ENCODE data around the gene IGIP.

Gene IGIP

DNA sequence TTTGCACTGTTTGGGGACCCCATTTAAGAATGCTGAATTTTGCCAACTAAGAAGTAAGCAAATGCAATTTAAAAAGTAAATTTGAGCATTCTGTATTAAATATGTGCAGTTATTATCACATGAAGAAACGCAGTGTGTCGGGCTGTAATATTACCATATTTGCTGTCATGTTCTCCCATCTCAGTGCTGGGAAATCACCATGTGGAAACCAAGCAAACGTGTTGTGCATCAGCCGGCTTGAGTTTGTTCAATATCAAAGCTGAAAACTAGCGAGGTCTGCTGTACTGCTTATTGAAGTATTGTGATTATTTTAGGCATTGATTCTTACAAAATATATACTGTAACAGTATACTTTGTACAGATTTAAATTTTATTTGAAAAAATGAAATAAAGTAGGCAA, 2.6 kb downstream of the IGIP start:
- Histone ChIP-seq H3K9me3 (ENCODE audit: control insufficient read depth, insufficient read depth, low read length) (no peaks in the 10 kb centered on the region), H3K9ac (ENCODE audit: low read depth, low read length) (no peak overlapping the region), H3K4me1 (ENCODE audit: control insufficient read depth, insufficient read depth, low read length) (peaks cover 3% of the 10 kb centered on the region; the same call in 1 of the 2 replicates), H3K27ac (ENCODE audit: low read depth, low read length) (no peak overlapping the region), H3K36me3 (ENCODE audit: control insufficient read depth, insufficient read depth, low read length) (no peaks in the 10 kb centered on the region), H3K4me3 (ENCODE audit: low read depth, low read length) (no peak overlapping the region), H3K27me3 (ENCODE audit: control insufficient read depth, insufficient read depth, low read length) (no peaks in the 10 kb centered on the region)

DNA sequence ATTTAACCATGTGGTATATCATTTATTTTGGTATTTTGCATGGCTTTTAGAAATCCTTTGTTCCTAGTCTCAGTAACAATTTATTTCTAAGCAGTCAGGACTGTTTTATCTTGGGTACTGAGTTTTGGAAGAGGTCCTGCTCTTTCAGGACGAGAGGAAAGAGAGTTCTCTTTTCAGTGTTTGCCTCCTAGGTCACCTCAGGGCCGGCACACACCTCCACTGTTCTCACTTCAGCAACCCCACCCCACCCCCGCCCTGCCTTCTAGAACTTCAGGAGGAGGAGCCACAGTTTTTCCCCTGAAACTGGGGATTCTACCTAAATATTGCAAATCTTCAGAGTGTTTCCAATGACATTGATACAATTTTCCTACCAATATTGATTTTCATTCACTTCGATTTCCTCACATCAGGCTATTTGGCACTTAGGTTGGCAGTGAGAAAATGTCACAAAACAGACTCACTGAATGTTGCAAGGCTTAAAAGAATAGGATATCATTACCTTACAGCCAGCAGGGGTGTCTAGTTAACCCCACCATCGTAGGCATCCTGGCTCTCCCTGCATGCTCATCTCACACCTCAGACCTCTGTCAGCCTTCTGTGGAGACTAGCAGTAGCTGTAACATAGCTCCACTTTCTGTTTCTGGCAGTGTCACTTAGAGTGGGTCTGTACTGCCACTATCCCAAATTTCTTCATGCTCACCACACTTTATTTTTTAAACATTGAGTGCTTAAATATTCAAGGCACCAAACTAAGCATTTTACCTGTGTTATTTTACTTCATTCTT, 5.4 kb downstream of the IGIP start:
- Histone ChIP-seq H3K9me3 (ENCODE audit: control insufficient read depth, insufficient read depth, low read length) (no peaks in the 10 kb centered on the region), H3K27ac (ENCODE audit: low read depth, low read length) (no peak overlapping the region), H3K4me1 (ENCODE audit: control insufficient read depth, insufficient read depth, low read length) (peaks cover 3% of the 10 kb centered on the region; the same call in 1 of the 2 replicates), H3K27me3 (ENCODE audit: control insufficient read depth, insufficient read depth, low read length) (no peaks in the 10 kb centered on the region), H3K36me3 (ENCODE audit: control insufficient read depth, insufficient read depth, low read length) (no peaks in the 10 kb centered on the region), H3K9ac (ENCODE audit: low read depth, low read length) (no peak overlapping the region), H3K4me3 (ENCODE audit: low read depth, low read length) (no peak overlapping the region)

- Histone ChIP-seq H3K4me3 (ENCODE audit: low read depth, low read length) (no peak overlapping the region), H3K9me3 (ENCODE audit: control insufficient read depth, insufficient read depth, low read length) (no peaks in the 10 kb centered on the region), H3K36me3 (ENCODE audit: control insufficient read depth, insufficient read depth, low read length) (no peaks in the 10 kb centered on the region), H3K4me1 (ENCODE audit: control insufficient read depth, insufficient read depth, low read length) (peaks cover 3% of the 10 kb centered on the region; the same call in 1 of the 2 replicates), H3K27me3 (ENCODE audit: control insufficient read depth, insufficient read depth, low read length) (no peaks in the 10 kb centered on the region), H3K9ac (ENCODE audit: low read depth, low read length) (no peak overlapping the region), H3K27ac (ENCODE audit: low read depth, low read length) (no peak overlapping the region)
These were observed 6.3 kb downstream of the IGIP start for GRCh38 chr5:140131967-140132409.

- Histone ChIP-seq H3K9ac (ENCODE audit: low read depth, low read length) (no peak overlapping the region), H3K4me1 (ENCODE audit: control insufficient read depth, insufficient read depth, low read length) (peaks cover 3% of the 10 kb centered on the region; the same call in 1 of the 2 replicates), H3K4me3 (ENCODE audit: low read depth, low read length) (no peak overlapping the region), H3K27ac (ENCODE audit: low read depth, low read length) (no peak overlapping the region), H3K36me3 (ENCODE audit: control insufficient read depth, insufficient read depth, low read length) (no peaks in the 10 kb centered on the region), H3K27me3 (ENCODE audit: control insufficient read depth, insufficient read depth, low read length) (no peaks in the 10 kb centered on the region), H3K9me3 (ENCODE audit: control insufficient read depth, insufficient read depth, low read length) (no peaks in the 10 kb centered on the region)
These were observed 7.9 kb downstream of the IGIP start for GRCh38 chr5:140133514-140134167.

- Histone ChIP-seq H3K9me3 (ENCODE audit: control insufficient read depth, insufficient read depth, low read length) (no peaks in the 10 kb centered on the region), H3K27ac (ENCODE audit: low read depth, low read length) (no peak overlapping the region), H3K27me3 (ENCODE audit: control insufficient read depth, insufficient read depth, low read length) (no peaks in the 10 kb centered on the region), H3K4me1 (ENCODE audit: control insufficient read depth, insufficient read depth, low read length) (peaks cover 3% of the 10 kb centered on the region; the same call in 1 of the 2 replicates), H3K36me3 (ENCODE audit: control insufficient read depth, insufficient read depth, low read length) (no peaks in the 10 kb centered on the region), H3K9ac (ENCODE audit: low read depth, low read length) (no peak overlapping the region), H3K4me3 (ENCODE audit: low read depth, low read length) (no peak overlapping the region)
These were observed 8.7 kb downstream of the IGIP start for GRCh38 chr5:140134277-140134935.

DNA sequence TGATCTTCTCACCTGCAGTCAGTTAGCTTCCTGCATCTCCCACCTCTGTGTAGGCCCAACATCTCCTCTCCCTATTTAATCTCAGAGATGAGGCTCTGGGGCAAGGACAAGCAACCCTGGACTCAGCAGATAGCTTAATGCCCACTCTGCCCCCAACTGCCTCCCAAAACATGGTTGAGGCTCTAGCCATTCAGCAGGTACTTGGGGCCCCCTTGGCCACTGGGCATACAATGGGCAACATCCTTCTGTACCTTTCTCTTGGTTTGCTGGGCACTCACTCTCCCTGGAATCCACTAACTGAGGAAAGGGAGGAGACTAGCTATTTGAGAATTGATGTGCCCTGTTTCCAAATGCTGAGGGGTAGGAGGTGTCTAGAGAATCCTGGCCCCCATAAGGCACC, 9.4 kb downstream of the IGIP start:
- Histone ChIP-seq H3K36me3 (ENCODE audit: control insufficient read depth, insufficient read depth, low read length) (no peaks in the 10 kb centered on the region), H3K4me3 (ENCODE audit: low read depth, low read length) (no peak overlapping the region), H3K9ac (ENCODE audit: low read depth, low read length) (no peak overlapping the region), H3K27ac (ENCODE audit: low read depth, low read length) (no peak overlapping the region), H3K4me1 (ENCODE audit: control insufficient read depth, insufficient read depth, low read length) (peaks cover 3% of the 10 kb centered on the region; the same call in 1 of the 2 replicates), H3K27me3 (ENCODE audit: control insufficient read depth, insufficient read depth, low read length) (no peaks in the 10 kb centered on the region), H3K9me3 (ENCODE audit: control insufficient read depth, insufficient read depth, low read length) (no peaks in the 10 kb centered on the region)

DNA sequence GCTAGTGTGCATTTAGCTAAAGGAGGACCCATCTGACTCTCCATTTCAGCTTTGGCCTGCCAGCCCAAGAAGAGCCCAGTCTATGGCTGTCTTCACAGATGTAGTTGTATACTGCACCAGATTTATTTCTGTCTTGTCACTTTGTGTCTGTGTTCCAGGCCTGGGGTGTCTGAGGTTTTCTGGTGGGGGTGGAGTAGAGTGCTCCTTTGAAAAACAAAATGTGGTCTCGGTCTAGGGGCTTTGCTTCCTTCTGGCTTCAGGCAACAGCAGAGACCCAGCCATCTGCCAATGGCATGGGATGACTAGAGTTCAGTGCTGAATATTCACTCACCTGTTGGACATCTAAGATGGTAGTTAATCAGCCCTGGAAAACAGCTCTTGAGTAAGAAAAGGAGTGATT, 10.9 kb downstream of the IGIP start:
- no peaks in the 10 kb centered on the region for H3K4me1 ChIP-seq (ENCODE audit: control insufficient read depth, insufficient read depth, low read length)
- H3K27me3 ChIP-seq (ENCODE audit: control insufficient read depth, insufficient read depth, low read length): no peaks in the 10 kb centered on the region; the same call in 1 of the 2 replicates
- H3K4me3 ChIP-seq (ENCODE audit: low read depth, low read length): no peak overlapping the region
- no peak overlapping the region for H3K27ac ChIP-seq (ENCODE audit: low read depth, low read length)
- H3K9ac ChIP-seq (ENCODE audit: low read depth, low read length): no peak overlapping the region
- no peaks in the 10 kb centered on the region for H3K36me3 ChIP-seq (ENCODE audit: control insufficient read depth, insufficient read depth, low read length)
- no peaks in the 10 kb centered on the region for H3K9me3 ChIP-seq (ENCODE audit: control insufficient read depth, insufficient read depth, low read length)

- Histone ChIP-seq H3K27ac (ENCODE audit: low read depth, low read length) (no peak overlapping the region), H3K4me3 (ENCODE audit: low read depth, low read length) (no peak overlapping the region), H3K27me3 (ENCODE audit: control insufficient read depth, insufficient read depth, low read length) (peaks cover 9% of the 10 kb centered on the region)
These were observed 14.7 kb downstream of the IGIP start for GRCh38 chr5:140140435-140140834.

GRCh38 chr5:140141241-140141640, 15.5 kb downstream of the IGIP start:
- H3K4me1 ChIP-seq (ENCODE audit: control insufficient read depth, insufficient read depth, low read length): no peaks in the 10 kb centered on the region
- peaks cover 17% of the 10 kb centered on the region for H3K27me3 ChIP-seq (ENCODE audit: control insufficient read depth, insufficient read depth, low read length)
- H3K27ac ChIP-seq (ENCODE audit: low read depth, low read length): no peak overlapping the region
- no peak overlapping the region for H3K9ac ChIP-seq (ENCODE audit: low read depth, low read length)
- H3K4me3 ChIP-seq (ENCODE audit: low read depth, low read length): no peak overlapping the region
- no peaks in the 10 kb centered on the region for H3K9me3 ChIP-seq (ENCODE audit: control insufficient read depth, insufficient read depth, low read length)
- H3K36me3 ChIP-seq (ENCODE audit: control insufficient read depth, insufficient read depth, low read length): no peaks in the 10 kb centered on the region

More at GRCh38 chr5:140140435-140140834, 14.7 kb downstream of the IGIP start:
- no peaks in the 10 kb centered on the region for H3K4me1 ChIP-seq (ENCODE audit: control insufficient read depth, insufficient read depth, low read length)
- H3K36me3 ChIP-seq (ENCODE audit: control insufficient read depth, insufficient read depth, low read length): no peaks in the 10 kb centered on the region
- no peak overlapping the region for H3K9ac ChIP-seq (ENCODE audit: low read depth, low read length)
- H3K9me3 ChIP-seq (ENCODE audit: control insufficient read depth, insufficient read depth, low read length): no peaks in the 10 kb centered on the region

- Histone ChIP-seq H3K4me3 (ENCODE audit: low read depth, low read length) (no peak overlapping the region), H3K27ac (ENCODE audit: low read depth, low read length) (no peak overlapping the region), H3K4me1 (ENCODE audit: control insufficient read depth, insufficient read depth, low read length) (no peaks in the 10 kb centered on the region), H3K27me3 (ENCODE audit: control insufficient read depth, insufficient read depth, low read length) (peaks cover 27% of the 10 kb centered on the region), H3K9me3 (ENCODE audit: control insufficient read depth, insufficient read depth, low read length) (no peaks in the 10 kb centered on the region), H3K9ac (ENCODE audit: low read depth, low read length) (no peak overlapping the region), H3K36me3 (ENCODE audit: control insufficient read depth, insufficient read depth, low read length) (no peaks in the 10 kb centered on the region)
These were observed 16.5 kb downstream of the IGIP start for GRCh38 chr5:140142246-140142645.

- H3K9me3 ChIP-seq (ENCODE audit: control insufficient read depth, insufficient read depth, low read length): no peaks in the 10 kb centered on the region
- no peaks in the 10 kb centered on the region for H3K4me1 ChIP-seq (ENCODE audit: control insufficient read depth, insufficient read depth, low read length)
- no peak overlapping the region for H3K4me3 ChIP-seq (ENCODE audit: low read depth, low read length)
- peaks cover 33% of the 10 kb centered on the region for H3K27me3 ChIP-seq (ENCODE audit: control insufficient read depth, insufficient read depth, low read length)
- H3K36me3 ChIP-seq (ENCODE audit: control insufficient read depth, insufficient read depth, low read length): no peaks in the 10 kb centered on the region
- no peak overlapping the region for H3K27ac ChIP-seq (ENCODE audit: low read depth, low read length)
- H3K9ac ChIP-seq (ENCODE audit: low read depth, low read length): no peak overlapping the region
These were observed 17.1 kb downstream of the IGIP start for GRCh38 chr5:140142856-140143255.

All from HUES48 (cell line).